Stimulated activated CD4-positive, alpha-beta T cell treated with anti-CD3 and anti-CD28 coated beads, Interleukin-4, amount 100 ng/mL, for 24 hours (primary cell): Measurements from ENCODE around the gene HAPLN2.

Source experiments
- DNase-seq: peaks from one replicate; pipeline ENCODE4 v3.0.0-alpha.2; 2020

HAPLN2 gene

DNA sequence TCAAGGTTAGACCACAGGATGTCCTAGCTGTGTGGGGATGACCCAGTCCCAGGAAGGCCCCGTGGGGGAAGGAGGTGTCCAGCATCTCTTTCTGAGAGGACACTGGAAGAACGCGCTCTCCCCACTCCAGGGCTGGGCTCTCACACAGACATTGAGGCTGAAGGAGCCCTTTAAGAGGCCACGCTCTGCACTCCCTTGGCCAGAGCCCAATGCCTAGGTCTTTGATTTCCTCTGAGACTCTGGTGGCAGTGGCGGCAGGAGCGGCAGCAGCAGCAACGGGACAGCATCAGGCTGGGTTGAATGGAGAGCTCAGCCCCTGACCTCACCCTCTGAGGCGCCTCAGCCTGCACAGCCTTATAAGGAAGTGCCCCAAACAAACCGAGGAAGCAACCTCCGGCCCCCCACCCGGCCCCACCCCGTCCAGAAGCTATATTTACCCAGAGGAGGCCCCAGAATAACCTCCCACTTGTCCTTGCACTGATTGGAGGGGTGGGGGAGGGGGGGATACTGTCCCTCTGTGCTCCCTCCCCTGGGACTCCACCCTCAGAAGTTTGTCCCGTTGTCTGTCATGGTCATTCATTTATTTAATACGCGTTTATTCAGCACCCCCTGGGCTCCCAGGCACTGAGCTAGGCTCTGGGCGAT is 45.7 kb downstream of the HAPLN2 start:
- no peak for DNase-seq

- no peak for DNase-seq
Observed at GRCh38 chr1:156665539-156665938, 46.3 kb downstream of the HAPLN2 start.

DNA sequence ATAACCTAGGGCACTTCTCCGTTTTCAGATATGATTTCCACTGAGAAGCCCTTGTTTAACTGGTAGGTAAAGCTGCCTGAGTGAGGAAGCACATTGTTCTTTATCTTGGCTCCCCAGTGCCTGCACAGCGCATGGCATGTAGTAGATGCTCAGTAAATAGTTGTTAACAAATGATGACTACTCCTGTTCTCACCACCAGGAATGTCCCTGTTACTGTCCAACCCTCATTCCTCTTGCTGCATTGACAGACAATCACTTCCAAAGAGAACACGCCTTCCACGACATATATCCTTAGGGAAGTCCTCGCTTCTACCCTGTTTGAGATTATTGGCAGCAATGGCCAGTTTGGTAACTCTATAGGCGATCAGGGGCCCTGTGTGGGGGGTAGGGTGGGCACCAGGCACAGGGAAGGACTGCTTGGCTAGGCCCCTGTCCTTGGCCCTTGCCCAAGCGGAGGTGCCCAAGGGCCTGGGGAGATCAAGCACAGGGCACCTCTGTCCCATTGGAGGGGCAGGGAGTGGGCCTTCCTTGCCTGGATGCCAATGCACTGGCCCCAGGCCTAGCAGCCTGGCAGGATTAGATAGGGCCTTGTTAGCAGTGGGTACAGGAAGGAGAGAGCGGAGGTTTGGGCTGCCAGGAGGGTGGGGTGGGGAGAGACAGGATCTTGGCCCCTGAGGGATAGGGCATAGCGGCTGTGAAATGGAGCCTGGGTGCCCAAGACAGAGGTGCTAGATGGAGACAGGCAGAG is 47.8 kb downstream of the HAPLN2 start:
- no peak for DNase-seq

DNA sequence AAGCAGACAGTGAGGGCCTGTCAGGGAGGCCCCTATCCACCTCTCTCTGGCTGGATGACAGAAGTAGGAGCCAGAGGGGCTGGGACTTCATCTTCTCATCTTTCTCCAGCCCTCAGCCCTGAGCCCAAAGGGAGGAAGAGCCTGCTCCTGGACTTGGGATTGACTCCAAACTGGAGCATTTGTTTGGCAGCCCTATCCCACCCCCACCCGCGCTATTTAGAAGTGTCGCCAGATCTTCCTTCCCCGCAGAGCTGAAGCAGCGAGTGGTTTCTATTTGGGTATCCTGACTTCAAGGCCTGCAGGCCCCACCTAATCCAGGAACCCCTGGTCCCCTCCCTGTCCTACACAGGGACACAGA is 48.4 kb downstream of the HAPLN2 start:
- DNase-seq = no peak

DNA sequence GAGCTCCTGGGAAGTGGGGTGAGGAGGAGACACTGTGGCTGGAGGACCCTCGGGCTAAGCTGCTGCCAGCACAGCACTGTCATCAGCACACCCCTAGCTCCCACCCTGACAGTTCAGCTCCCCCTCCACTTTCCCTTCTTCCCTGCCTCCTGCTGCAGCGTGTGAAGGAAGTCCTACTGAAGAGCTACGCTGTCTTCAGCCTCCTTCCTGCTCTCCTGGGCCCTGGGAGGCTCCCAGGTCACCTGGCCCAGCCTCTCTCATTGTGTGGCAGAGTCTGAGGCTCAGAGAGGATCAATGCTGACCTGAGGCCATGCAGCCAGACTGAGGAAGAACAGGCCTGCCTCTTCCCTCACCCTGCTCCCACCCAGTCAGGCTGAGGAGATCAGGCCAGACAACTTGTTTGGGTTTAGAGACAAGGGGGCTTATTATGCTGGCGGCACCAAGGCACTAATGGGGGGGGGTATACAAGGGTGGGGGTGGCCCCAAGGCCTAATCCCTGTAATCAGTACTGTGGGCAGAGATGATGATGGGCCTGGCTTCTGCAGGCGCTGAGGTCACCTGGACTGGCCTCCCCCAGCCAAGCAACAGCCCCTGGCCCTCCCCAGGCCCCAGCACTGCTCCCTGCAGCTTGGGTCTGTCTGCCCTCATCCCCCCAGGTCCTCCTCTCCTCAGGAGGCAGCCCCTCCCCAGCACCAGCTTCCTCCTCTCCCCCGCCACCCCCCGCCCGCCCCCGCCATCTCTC is 48.9 kb downstream of the HAPLN2 start:
- no peak for DNase-seq

DNA sequence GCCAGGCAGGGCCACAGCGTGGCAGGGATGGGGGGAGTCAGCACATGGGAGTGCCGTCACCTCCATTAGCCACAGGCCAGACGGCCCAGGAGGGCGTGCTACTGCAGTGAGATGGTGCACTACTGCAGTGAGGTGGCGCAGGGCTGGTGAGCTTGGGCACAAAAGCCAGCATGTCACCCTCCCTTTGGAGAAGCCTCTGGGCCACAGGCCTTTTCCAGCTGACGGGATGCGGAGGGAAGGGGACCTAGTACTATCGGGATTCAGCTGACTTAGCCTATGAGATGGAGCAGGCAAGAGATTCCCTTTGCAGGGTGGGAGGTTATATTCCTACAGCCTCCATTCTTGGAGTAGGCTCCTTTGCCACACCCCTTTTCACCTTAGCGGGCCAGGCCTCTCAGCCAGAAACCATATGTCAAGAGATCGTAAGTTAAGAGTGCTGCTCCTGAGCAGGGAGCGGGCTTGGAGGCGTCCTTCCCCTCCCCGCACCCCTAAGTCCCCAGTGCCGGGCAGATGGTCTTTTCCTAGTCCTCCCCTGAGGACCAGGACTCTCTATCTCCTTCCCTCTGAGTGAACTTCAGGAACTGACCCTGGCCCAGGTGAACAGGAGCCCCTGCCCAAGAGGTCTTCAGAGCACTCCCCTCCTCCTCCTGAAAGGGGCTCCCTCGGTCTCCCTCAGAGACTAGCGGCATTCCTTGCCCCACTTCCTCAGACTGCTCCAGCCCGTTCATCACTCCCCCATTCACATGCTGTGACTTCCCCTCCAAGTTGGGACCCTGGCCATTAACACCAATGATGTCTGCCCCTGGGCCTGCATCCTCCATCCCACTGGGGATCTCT is 49.8 kb downstream of the HAPLN2 start:
- no peak for DNase-seq

- no peak for DNase-seq
Observed at GRCh38 chr1:156669794-156670193, 50.6 kb downstream of the HAPLN2 start.

- no peak for DNase-seq
Observed at GRCh38 chr1:156670359-156670758, 51.1 kb downstream of the HAPLN2 start.

- no peak for DNase-seq
Observed at GRCh38 chr1:156670791-156671190, 51.6 kb downstream of the HAPLN2 start.

- DNase-seq = no peak
Observed at GRCh38 chr1:156671804-156672203, 52.6 kb downstream of the HAPLN2 start.

DNA sequence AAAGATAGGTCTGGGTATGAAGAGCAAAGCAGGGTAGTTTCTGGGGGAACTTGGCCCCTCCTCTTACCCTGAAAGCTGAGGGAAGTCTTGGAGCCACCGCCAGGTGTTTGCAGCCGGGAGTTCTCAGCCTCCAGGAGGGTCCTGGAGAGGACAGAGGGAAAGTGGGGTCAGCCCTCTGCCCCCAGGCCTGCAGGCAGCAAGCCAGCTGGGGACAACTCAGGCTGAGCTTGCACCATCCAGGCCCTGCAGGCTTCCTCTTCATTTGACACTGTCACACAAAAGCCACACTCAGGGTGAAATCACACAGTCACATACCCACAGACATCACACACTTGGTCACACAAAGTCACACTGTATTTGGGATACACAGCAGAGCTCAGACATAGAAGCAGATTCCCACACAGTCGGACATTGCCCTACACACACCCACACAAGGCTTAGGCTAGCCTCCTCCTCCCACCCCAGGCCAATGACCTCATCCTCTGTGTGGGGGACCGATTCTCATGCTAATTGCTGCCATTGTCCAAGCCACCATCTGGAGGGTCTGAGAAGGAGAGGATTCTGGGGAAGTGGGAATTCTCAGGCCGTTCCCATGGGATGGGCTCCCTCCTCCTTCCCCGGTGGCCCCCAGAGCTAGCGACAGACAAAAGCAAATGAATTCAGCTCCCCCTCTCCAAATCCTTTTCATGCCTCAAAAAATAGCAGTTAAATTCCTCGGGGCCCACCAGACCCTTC is 54.3 kb downstream of the HAPLN2 start:
- no peak for DNase-seq
